ENCODE measurements around the gene MON1B. TPM values are rescaled to one million over a fixed set of nuclear protein-coding genes. Genes with fewer than 3 reads are reported as not detected.

The MON1B gene
- polyA plus RNA-seq, 1 donor = 15.8 TPM

DNA sequence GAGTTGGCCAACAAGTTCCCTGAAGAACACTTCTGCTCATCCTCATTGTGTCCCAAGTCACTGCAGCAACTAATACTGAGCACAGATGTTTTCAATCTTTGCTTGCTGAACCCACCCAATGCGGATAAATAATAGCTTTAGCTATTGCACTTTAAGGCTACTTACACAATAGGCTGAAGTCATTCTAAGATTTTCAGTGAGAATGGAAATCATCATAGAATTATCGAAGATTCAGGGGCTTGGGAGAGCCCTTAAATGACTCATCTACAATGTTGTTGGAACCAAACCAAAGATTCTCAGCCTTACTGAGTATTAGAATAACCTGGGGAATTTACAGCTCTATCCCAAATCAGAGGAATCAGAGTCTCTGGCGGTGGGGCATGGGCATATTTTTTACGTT, 59.4 kb downstream of the MON1B start:
- peak; percentile 14 for DNase-seq

Other genes with a start within 250 kb of the MON1B start
- 4.5 TPM for gene SYCE1L, start 8.2 kb downstream of the MON1B start, polyA plus RNA-seq (ENCODE audit: insufficient read length)
- 3.7 TPM for gene ADAMTS18, start 243.8 kb downstream of the MON1B start, polyA plus RNA-seq (ENCODE audit: insufficient read length)